H1 (cell line): ENCODE results near the gene CEP170. TPM values are rescaled to one million over a fixed set of nuclear protein-coding genes. Genes with fewer than 3 reads are reported as not detected.

ENCODE experiments used
- CTCF ChIA-PET: fragments of 300-600 bp; sonication (Branson Sonifier 250); formaldehyde crosslinking; loops from one replicate; lab custom pipeline; 2021; ENCODE audit not compliant: partially characterized antibody; lab: Charles Lee
- POLR2A ChIA-PET: fragments of 300-600 bp; sonication (Branson Sonifier 250); formaldehyde crosslinking; loops from one replicate; lab custom pipeline; 2021; ENCODE audit warnings: inconsistent platforms; ENCODE audit not compliant: partially characterized antibody; lab: Charles Lee
- DNase-seq, 2 experiments: peaks; one replicate each; pipeline versions ENCODE4 v3.0.0 to v3.0.0-alpha.2; 2010 to 2022; ENCODE audit warnings: low spot score in 2 of 2, low read depth in 1 of 2, mixed read lengths in 1 of 2
- FAIRE-seq: peaks from 2 replicates; lab custom pipeline; 2011; peaks lifted over from hg19 to GRCh38; lab: Jason Lieb, UNC
- H2AFZ ChIP-seq: 2 replicates; pipeline ENCODE4 v1.8.1; 2012; ENCODE audit warnings: low read length, inconsistent platforms
- H2AK5ac ChIP-seq: 2 replicates; pipeline ENCODE4 v1.6.1; 2013; ENCODE audit warnings: low read depth, low read length
- H2BK120ac ChIP-seq: replicated peaks from 2 replicates; pipeline ENCODE3; 2013; ENCODE audit warnings: low read depth, low read length, inconsistent platforms
- H2BK12ac ChIP-seq: 2 replicates; pipeline ENCODE4 v1.6.1; 2013; ENCODE audit warnings: low read depth, low read length
- H2BK15ac ChIP-seq: 2 replicates; pipeline ENCODE4 v1.6.1; 2013; ENCODE audit warnings: low read length
- H2BK20ac ChIP-seq: 2 replicates; pipeline ENCODE4 v1.6.1; 2013; ENCODE audit warnings: low read length
- H2BK5ac ChIP-seq: 2 replicates; pipeline ENCODE4 v1.6.1; 2013; ENCODE audit warnings: low read depth, low read length
- H3K14ac ChIP-seq: 2 replicates; pipeline ENCODE4 v1.6.1; 2013; ENCODE audit warnings: inconsistent platforms; ENCODE audit not compliant: insufficient read length
- H3K18ac ChIP-seq: 2 replicates; pipeline ENCODE4 v1.6.1; 2013; ENCODE audit warnings: low read length; ENCODE audit errors: extremely low read depth
- H3K23ac ChIP-seq: 2 replicates; pipeline ENCODE4 v1.6.1; 2013; ENCODE audit warnings: inconsistent platforms; ENCODE audit not compliant: insufficient read length
- H3K23me2 ChIP-seq: 2 replicates; pipeline ENCODE4 v1.6.1; 2013; ENCODE audit warnings: low read depth, low read length
- H3K27ac ChIP-seq: 2 replicates; pipeline ENCODE4 v1.6.1; 2011; ENCODE audit warnings: low read depth, low read length, inconsistent platforms
- H3K27me3 ChIP-seq, 4 experiments: replicated peaks in 1 of 4; 1 replicate in 1 of 4; 2 replicates in 3 of 4; pipeline versions ENCODE4 v1.6.1 to v1.8.1; 2011 to 2013; ENCODE audit warnings: low read length in 3 of 4, mild to moderate bottlenecking in 3 of 4, inconsistent platforms in 2 of 4, mixed read lengths in 2 of 4, moderate library complexity in 1 of 4; ENCODE audit not compliant: control insufficient read depth in 3 of 4, insufficient read depth in 3 of 4; ENCODE audit errors: extremely low read depth in 1 of 4
- H3K36me3 ChIP-seq, 4 experiments: 2 replicates each; pipeline versions ENCODE4 v1.6.1 to v1.8.1; 2011 to 2013; ENCODE audit warnings: mild to moderate bottlenecking in 4 of 4, low read length in 3 of 4, moderate library complexity in 2 of 4, control low read depth in 1 of 4, inconsistent platforms in 1 of 4; ENCODE audit not compliant: insufficient read depth in 4 of 4, control insufficient read depth in 2 of 4
- H3K4ac ChIP-seq: replicated peaks from 2 replicates; pipeline ENCODE3; 2013; ENCODE audit warnings: low read length, low read depth, mixed read lengths, inconsistent platforms; ENCODE audit not compliant: insufficient read length
- H3K4me1 ChIP-seq, 4 experiments: replicated peaks in 1 of 4; 1 replicate in 1 of 4; 2 replicates in 3 of 4; pipeline versions ENCODE4 v1.6.1 to v1.8.1; 2011 to 2013; ENCODE audit warnings: low read length in 3 of 4, inconsistent platforms in 2 of 4, mixed read lengths in 1 of 4; ENCODE audit not compliant: insufficient read depth in 4 of 4, control insufficient read depth in 3 of 4
- H3K4me2 ChIP-seq, 2 experiments: 2 replicates each; pipeline versions ENCODE4 v1.6.1 to v1.8.1; 2011 to 2013; ENCODE audit warnings: low read depth in 2 of 2, low read length in 2 of 2, control low read depth in 1 of 2, inconsistent platforms in 1 of 2, mild to moderate bottlenecking in 1 of 2; ENCODE audit not compliant: insufficient read depth in 1 of 2
- H3K4me3 ChIP-seq, 4 experiments: fragments of 200-600, 300-600 bp in 1 of 4; sonication (generic), shearing (Covaris generic), sonication (Bioruptor Twin) in 1 of 4; 2 replicates each; pipeline versions ENCODE4 v1.5.1 to v1.8.1; 2011 to 2016; ENCODE audit warnings: low read length in 4 of 4, low read depth in 3 of 4, control low read depth in 2 of 4, inconsistent platforms in 2 of 4, mild to moderate bottlenecking in 2 of 4, mixed read lengths in 1 of 4, moderate library complexity in 1 of 4; ENCODE audit not compliant: insufficient read depth in 2 of 4; ENCODE audit errors: extremely low read depth in 1 of 4
- H3K56ac ChIP-seq: replicated peaks from 2 replicates; pipeline ENCODE3; 2013; ENCODE audit warnings: low read depth, mild to moderate bottlenecking, mixed read lengths, low read length, inconsistent platforms; ENCODE audit not compliant: insufficient read length
- H3K79me1 ChIP-seq: 2 replicates; pipeline ENCODE4 v1.6.1; 2013; ENCODE audit warnings: low read depth, low read length, control low read depth
- H3K79me2 ChIP-seq, 2 experiments: 2 replicates each; pipeline versions ENCODE4 v1.6.1 to v1.8.1; 2012 to 2013; ENCODE audit warnings: low read length in 2 of 2, mild to moderate bottlenecking in 2 of 2, inconsistent platforms in 1 of 2; ENCODE audit not compliant: insufficient read depth in 2 of 2, control insufficient read depth in 1 of 2
- H3K9ac ChIP-seq, 4 experiments: replicated peaks in 1 of 4; 1 replicate in 1 of 4; 2 replicates in 3 of 4; pipeline versions ENCODE4 v1.6.1 to v1.8.1; 2011 to 2013; ENCODE audit warnings: low read depth in 3 of 4, low read length in 3 of 4, control low read depth in 2 of 4, mild to moderate bottlenecking in 2 of 4, moderate library complexity in 2 of 4, inconsistent platforms in 1 of 4; ENCODE audit errors: extremely low read depth in 1 of 4
- H3K9me3 ChIP-seq, 2 experiments: 2 replicates each; pipeline versions ENCODE4 v1.6.1 to v1.8.1; 2012 to 2013; ENCODE audit warnings: mild to moderate bottlenecking in 2 of 2, moderate library complexity in 2 of 2, control low read depth in 1 of 2, inconsistent platforms in 1 of 2, low read depth in 1 of 2, low read length in 1 of 2, mixed read lengths in 1 of 2; ENCODE audit not compliant: insufficient read depth in 2 of 2
- H4K20me1 ChIP-seq, 2 experiments: replicated peaks in 1 of 2; 2 replicates each; pipeline versions ENCODE3 to v1.8.1; 2011 to 2013; ENCODE audit warnings: inconsistent platforms in 2 of 2, low read length in 2 of 2, mild to moderate bottlenecking in 1 of 2; ENCODE audit not compliant: insufficient read depth in 2 of 2, control insufficient read depth in 1 of 2
- H4K5ac ChIP-seq: 2 replicates; pipeline ENCODE4 v1.6.1; 2013; ENCODE audit warnings: low read length, low read depth, mixed read lengths, inconsistent platforms; ENCODE audit not compliant: insufficient read length
- H4K8ac ChIP-seq: 2 replicates; pipeline ENCODE4 v1.8.0; 2013; ENCODE audit warnings: mild to moderate bottlenecking, moderate library complexity, low read length, inconsistent platforms; ENCODE audit not compliant: insufficient read depth; ENCODE audit errors: extremely low read depth
- H4K91ac ChIP-seq: replicated peaks from 2 replicates; pipeline ENCODE3; 2013; ENCODE audit warnings: low read length, mixed read lengths, inconsistent platforms; ENCODE audit not compliant: insufficient read length
- POLR2A ChIP-seq, 2 experiments: IDR thresholded peaks; 1 replicate in 1 of 2; 2 replicates in 1 of 2; pipeline ENCODE4 v1.6.1; 2011; ENCODE audit warnings: low read depth in 2 of 2, low read length in 2 of 2, mild to moderate bottlenecking in 2 of 2; ENCODE audit errors: control extremely low read depth in 1 of 2
- SAP30 ChIP-seq: fragments of 300-600 bp; sonication (generic); IDR thresholded peaks from 2 replicates; pipeline ENCODE4 v1.7.1; 2012; ENCODE audit warnings: low read length, moderate library complexity, mild to moderate bottlenecking, inconsistent platforms; ENCODE audit not compliant: insufficient read depth, insufficient replicate concordance
- SP2 ChIP-seq: IDR thresholded peaks from 2 replicates; pipeline ENCODE4 v1.6.1; 2012; ENCODE audit warnings: mild to moderate bottlenecking, low read length, inconsistent platforms
- SUZ12 ChIP-seq: fragments of 200-600 bp; sonication (generic); IDR thresholded peaks from 2 replicates; pipeline ENCODE4 v1.6.1; 2012; ENCODE audit warnings: mild to moderate bottlenecking, inconsistent platforms, low read length, moderate library complexity, mixed read lengths
- WGBS, 2 experiments: shearing (Covaris generic) in 1 of 2; methylation state at CpG; one replicate each; pipeline versions ENCODE4 v1.1.6 to v1.1.7; 2013 to 2015; ENCODE audit warnings: low lambda C conversion rate in 2 of 2, mixed read lengths in 2 of 2, inconsistent platforms in 1 of 2, low coverage in 1 of 2, missing lambda C conversion rate in 1 of 2; ENCODE audit not compliant: insufficient replicate concordance in 2 of 2, insufficient coverage in 1 of 2, insufficient read length in 1 of 2; ENCODE audit errors: extremely low coverage in 1 of 2, missing lambda C conversion rate in 1 of 2; 5-methylcytosine and 5-hydroxymethylcytosine counted together
- polyA plus RNA-seq, 7 experiments: library from polyadenylated mRNA; depleted of rRNA in 3 of 7; stranded (reverse) in 5 of 7; unstranded in 2 of 7; fragments of >200 nt in 5 of 7; fragments of 200-250 nt in 2 of 7; gene quantifications; 1 replicate in 5 of 7; 2 replicates in 1 of 7; 4 replicates in 1 of 7; pipeline versions ENCODE4 v1.2.1 to v1.2.3, GENCODE V29; 2011 to 2013; ENCODE audit warnings: missing spikeins in 2 of 7, mixed read lengths in 2 of 7
- total RNA-seq: library from RNA; stranded (reverse); fragmentation: NEBNext Ultra II Directional; extraction: Animal tissue kit (Norgen Biotek cat#: 25700); gene quantifications from 2 replicates; pipeline ENCODE4 v1.2.1, GENCODE V29; 2021

The CEP170 gene
- total and polyA plus RNA-seq, 2 of the 8 experiments (the other 6 are each of a cell fraction or from before 2014, with no cell fraction given): 33.1 to 97.2 TPM

DNA sequence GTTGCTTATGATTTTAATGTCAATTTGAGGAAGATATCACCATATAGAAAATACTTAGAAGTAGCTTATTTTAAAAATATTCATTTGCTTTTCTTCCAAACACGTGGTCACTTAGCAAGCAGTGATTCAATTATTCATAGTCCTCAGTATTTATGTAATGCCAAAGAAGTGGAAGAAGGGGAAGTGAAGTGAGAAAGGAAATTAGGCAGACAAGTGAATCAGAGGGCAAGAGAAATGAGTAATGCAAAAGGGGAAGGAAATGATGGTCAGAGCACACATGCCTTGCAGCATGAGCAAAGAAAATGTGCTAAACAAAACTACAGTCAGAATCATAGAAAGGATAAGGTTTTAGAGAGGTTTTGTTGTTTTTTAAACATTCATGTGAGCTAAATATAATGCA, 32.6 kb upstream of the CEP170 start:
- H3K79me1 ChIP-seq: no peaks in the 10 kb centered on the region
- H2BK5ac ChIP-seq: no peak overlapping the region
- no peak overlapping the region for H3K27ac ChIP-seq
- H2AK5ac ChIP-seq: no peak overlapping the region
- H3K9ac ChIP-seq: no peak overlapping the region
- WGBS, 2 experiments: 70% methylated on average over 1 of the region's 1 CpG; no CpG with 5 or more reads in 1 of the 2 experiments
- TF ChIP-seq SUZ12: no peak
- no peak for TF ChIP-seq POLR2A (IDR thresholded peaks at IDR 0.05; ENCODE audit: control extremely low read depth in 1 of 2, low read depth in 2 of 2, low read length in 2 of 2)
- TF ChIP-seq SP2: no peak
- no peak for TF ChIP-seq SAP30
- H3K56ac ChIP-seq: no peak overlapping the region
- peaks cover 0 to 4% (median 0%) of the 10 kb centered on the region in 4 experiments; a peak in 2 of 8 replicates for H3K36me3 ChIP-seq
- peaks cover 0 to 3% (median under 1%) of the 10 kb centered on the region in 4 experiments; a peak in 2 of 7 replicates for H3K4me1 ChIP-seq
- H4K20me1 ChIP-seq: peaks cover 0 to 1% of the 10 kb centered on the region in 2 experiments
- no peak overlapping the region for H3K18ac ChIP-seq
- no peak overlapping the region for H2BK120ac ChIP-seq
- no peak overlapping the region for H2BK12ac ChIP-seq
- H3K23ac ChIP-seq: no peak overlapping the region
- H4K5ac ChIP-seq: no peak overlapping the region
- H3K14ac ChIP-seq: no peak overlapping the region
- no peaks in the 10 kb centered on the region for H3K9me3 ChIP-seq
- no peak overlapping the region for H2BK20ac ChIP-seq
- no peak overlapping the region for H2BK15ac ChIP-seq
- POLR2A ChIA-PET: interaction anchor here (1.2 kb wide), 1 partner anchor 33 kb away, joined by 4 read pairs; the partner anchor contains the start of gene CEP170
- no peak overlapping the region for H4K8ac ChIP-seq
- no peak overlapping the region for H3K4me3 ChIP-seq
- CTCF ChIA-PET: no interaction called here
- H3K79me2 ChIP-seq: no peaks in the 10 kb centered on the region
- H3K4ac ChIP-seq: no peak overlapping the region
- no peak overlapping the region for H3K4me2 ChIP-seq
- no peak for DNase-seq
- no peaks in the 10 kb centered on the region for H3K27me3 ChIP-seq
- no peaks in the 10 kb centered on the region for H3K23me2 ChIP-seq
- FAIRE-seq: no peak
- H2AFZ ChIP-seq: no peak overlapping the region
- H4K91ac ChIP-seq: no peak overlapping the region
